Stomach smooth muscle (tissue), 2 donors: ENCODE data around the gene PRKAR1B.

Source experiments
- H3K27ac ChIP-seq: one replicate; pipeline ENCODE4 v1.7.0; 2013; ENCODE audit warnings: mild to moderate bottlenecking, low read length, inconsistent platforms
- H3K27me3 ChIP-seq, 2 donors: one replicate each; pipeline ENCODE4 v1.7.0; 2013; ENCODE audit warnings: low read length in 2 of 2; ENCODE audit not compliant: insufficient read depth in 2 of 2, control insufficient read depth in 1 of 2
- H3K36me3 ChIP-seq, 2 donors: one replicate each; pipeline ENCODE4 v1.7.0; 2013; ENCODE audit warnings: low read length in 2 of 2; ENCODE audit not compliant: control insufficient read depth in 2 of 2, insufficient read depth in 2 of 2
- H3K4me1 ChIP-seq: one replicate; pipeline ENCODE4 v1.7.0; 2013; ENCODE audit warnings: low read length; ENCODE audit not compliant: control insufficient read depth, insufficient read depth
- H3K4me3 ChIP-seq, 2 donors: one replicate each; pipeline ENCODE4 v1.7.0; 2013; ENCODE audit warnings: low read length in 2 of 2
- H3K9ac ChIP-seq, 2 donors: one replicate each; pipeline ENCODE4 v1.7.0; 2013; ENCODE audit warnings: low read length in 2 of 2, mild to moderate bottlenecking in 1 of 2
- H3K9me3 ChIP-seq, 2 donors: one replicate each; pipeline ENCODE4 v1.7.0; 2013; ENCODE audit warnings: low read length in 2 of 2; ENCODE audit not compliant: control insufficient read depth in 2 of 2
- donor health status: healthy.
- donor health status: Pancreatic carcinoma.

Gene PRKAR1B

GRCh38 chr7:727104-727805 lies at the start of gene PRKAR1B:
TSS of gene PRKAR1B (minus strand) at chr7:727281. CDS start at chr7:711505, 15,776 bp downstream.
- peak within 1 kb of the TSS; percentile 66 to 71 for H3K9ac ChIP-seq
- peaks cover 19% of the 10 kb centered on the region for H3K4me1 ChIP-seq
- peak within 1 kb of the TSS; percentile 60 for H3K27ac ChIP-seq
- no peaks in the 10 kb centered on the region for H3K27me3 ChIP-seq
- no peaks in the 10 kb centered on the region for H3K9me3 ChIP-seq
- H3K36me3 ChIP-seq = peaks cover 9 to 14% of the 10 kb centered on the region in 2 donors
- H3K4me3 ChIP-seq = peak within 1 kb of the TSS; percentile 59 to 79

- Histone ChIP-seq H3K27ac (no peak overlapping the region), H3K4me1 (peaks cover 36% of the 10 kb centered on the region), H3K36me3 (peaks cover 13 to 15% of the 10 kb centered on the region in 2 donors), H3K27me3 (no peaks in the 10 kb centered on the region), H3K4me3 (no peak overlapping the region), H3K9me3 (no peaks in the 10 kb centered on the region), H3K9ac (no peak overlapping the region)
Observed at GRCh38 chr7:776381-776780, 49.3 kb upstream of the PRKAR1B start.

DNA sequence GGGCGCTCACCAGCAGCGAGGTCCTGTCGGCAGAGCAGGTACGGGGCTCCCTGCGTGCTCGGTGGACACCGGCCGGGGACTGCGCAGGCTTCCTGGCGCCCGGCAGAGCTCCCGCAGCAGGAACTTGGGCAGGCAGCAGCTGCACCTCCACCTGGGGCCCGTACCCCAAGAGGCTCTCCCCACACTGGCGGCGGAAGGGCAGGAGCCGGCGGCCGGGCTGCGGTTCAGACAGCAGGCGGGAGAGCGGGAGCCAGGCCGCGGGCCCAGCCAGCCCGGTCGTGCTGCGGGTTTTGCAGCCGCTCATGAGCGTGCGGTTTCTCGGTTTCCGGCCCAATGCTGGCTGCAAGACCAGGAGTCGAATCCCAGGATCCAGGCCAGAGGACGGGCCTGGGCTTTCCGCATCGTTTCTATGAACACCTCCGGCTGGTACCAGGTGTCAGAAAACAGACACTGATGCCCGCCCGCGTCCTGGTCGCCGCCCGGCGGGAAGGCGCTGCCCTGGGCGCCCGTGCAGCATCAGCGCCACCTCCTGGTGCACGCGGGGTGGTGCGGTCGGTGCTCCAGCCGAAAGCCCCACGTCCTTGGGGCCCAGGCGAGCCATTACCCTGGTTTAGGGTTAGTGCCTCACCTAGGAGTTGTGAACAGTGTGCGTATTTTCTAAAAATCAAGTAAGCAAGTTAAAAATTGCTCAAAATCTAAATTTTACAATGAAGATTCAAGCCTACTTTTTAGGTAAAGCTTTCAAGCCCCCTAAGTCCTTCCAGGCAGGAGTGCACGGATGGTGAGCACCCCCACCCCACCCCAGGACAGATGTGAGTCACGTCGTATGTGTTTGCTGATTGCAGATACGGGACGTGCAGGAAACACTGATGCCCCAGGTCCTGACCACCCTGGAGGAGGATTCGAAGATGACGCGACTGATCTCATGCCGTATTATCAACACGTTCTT lies 47.4 kb upstream of the PRKAR1B start:
- H3K9ac ChIP-seq = no peak overlapping the region
- H3K27me3 ChIP-seq = no peaks in the 10 kb centered on the region
- H3K4me1 ChIP-seq = peaks cover 38% of the 10 kb centered on the region
- no peak overlapping the region for H3K4me3 ChIP-seq
- H3K9me3 ChIP-seq = no peaks in the 10 kb centered on the region
- H3K27ac ChIP-seq = no peak overlapping the region
- H3K36me3 ChIP-seq = peaks cover 13 to 15% of the 10 kb centered on the region in 2 donors

DNA sequence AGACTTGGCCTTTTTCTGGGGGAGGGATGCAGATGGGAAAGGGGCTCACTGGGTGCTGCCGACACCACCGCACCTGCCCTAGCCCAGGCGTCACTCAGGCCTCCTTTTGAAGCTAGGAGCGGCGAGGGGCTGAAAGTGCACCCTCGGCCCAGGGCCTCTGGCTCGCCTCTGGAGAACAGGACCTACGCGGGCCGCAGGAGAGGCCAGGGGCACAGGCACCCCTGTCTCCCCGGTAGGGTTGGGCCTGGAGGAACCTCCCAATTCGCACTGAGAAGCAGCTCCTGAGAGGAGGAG lies 46.5 kb upstream of the PRKAR1B start:
- Histone ChIP-seq H3K27ac (no peak overlapping the region), H3K36me3 (peaks cover 13 to 15% of the 10 kb centered on the region in 2 donors), H3K4me3 (no peak overlapping the region), H3K27me3 (no peaks in the 10 kb centered on the region), H3K9ac (no peak overlapping the region), H3K4me1 (peaks cover 29% of the 10 kb centered on the region), H3K9me3 (no peaks in the 10 kb centered on the region)

- H3K27ac ChIP-seq = no peak overlapping the region
- no peaks in the 10 kb centered on the region for H3K27me3 ChIP-seq
- H3K4me1 ChIP-seq = peaks cover 30% of the 10 kb centered on the region
- peaks cover 13 to 15% of the 10 kb centered on the region in 2 donors for H3K36me3 ChIP-seq
- no peaks in the 10 kb centered on the region for H3K9me3 ChIP-seq
- H3K9ac ChIP-seq = no peak overlapping the region
- no peak overlapping the region for H3K4me3 ChIP-seq
Observed at GRCh38 chr7:772861-773621, 46.0 kb upstream of the PRKAR1B start.

GRCh38 chr7:772392-772791 lies 45.3 kb upstream of the PRKAR1B start:
- H3K27me3 ChIP-seq = no peaks in the 10 kb centered on the region
- no peak overlapping the region for H3K4me3 ChIP-seq
- peaks cover 30% of the 10 kb centered on the region for H3K4me1 ChIP-seq
- no peak overlapping the region for H3K9ac ChIP-seq
- peak overlapping the region; percentile 91 for H3K27ac ChIP-seq
- no peaks in the 10 kb centered on the region for H3K9me3 ChIP-seq
- peaks cover 13 to 19% of the 10 kb centered on the region in 2 donors for H3K36me3 ChIP-seq

DNA sequence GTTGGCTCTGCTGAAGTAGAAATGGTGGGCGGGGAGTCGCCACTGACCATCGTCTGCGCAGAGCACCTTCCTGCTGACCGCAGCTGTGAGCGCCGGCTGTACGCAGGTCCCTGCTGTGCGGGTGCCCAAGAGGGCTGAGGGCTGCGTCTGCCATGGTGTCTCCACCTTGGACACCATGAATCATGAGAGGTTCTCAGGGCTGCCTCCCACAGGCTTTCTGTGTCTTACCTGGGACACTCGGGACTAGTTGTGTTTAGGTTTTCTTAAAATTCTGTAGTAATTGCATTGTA lies 44.9 kb upstream of the PRKAR1B start:
- Histone ChIP-seq H3K9ac (peak overlapping the region; percentile 21 to 36), H3K9me3 (no peaks in the 10 kb centered on the region), H3K27me3 (no peaks in the 10 kb centered on the region), H3K4me3 (no peak overlapping the region), H3K4me1 (peaks cover 30% of the 10 kb centered on the region), H3K36me3 (peaks cover 12 to 19% of the 10 kb centered on the region in 2 donors), H3K27ac (peak overlapping the region; percentile 91)

DNA sequence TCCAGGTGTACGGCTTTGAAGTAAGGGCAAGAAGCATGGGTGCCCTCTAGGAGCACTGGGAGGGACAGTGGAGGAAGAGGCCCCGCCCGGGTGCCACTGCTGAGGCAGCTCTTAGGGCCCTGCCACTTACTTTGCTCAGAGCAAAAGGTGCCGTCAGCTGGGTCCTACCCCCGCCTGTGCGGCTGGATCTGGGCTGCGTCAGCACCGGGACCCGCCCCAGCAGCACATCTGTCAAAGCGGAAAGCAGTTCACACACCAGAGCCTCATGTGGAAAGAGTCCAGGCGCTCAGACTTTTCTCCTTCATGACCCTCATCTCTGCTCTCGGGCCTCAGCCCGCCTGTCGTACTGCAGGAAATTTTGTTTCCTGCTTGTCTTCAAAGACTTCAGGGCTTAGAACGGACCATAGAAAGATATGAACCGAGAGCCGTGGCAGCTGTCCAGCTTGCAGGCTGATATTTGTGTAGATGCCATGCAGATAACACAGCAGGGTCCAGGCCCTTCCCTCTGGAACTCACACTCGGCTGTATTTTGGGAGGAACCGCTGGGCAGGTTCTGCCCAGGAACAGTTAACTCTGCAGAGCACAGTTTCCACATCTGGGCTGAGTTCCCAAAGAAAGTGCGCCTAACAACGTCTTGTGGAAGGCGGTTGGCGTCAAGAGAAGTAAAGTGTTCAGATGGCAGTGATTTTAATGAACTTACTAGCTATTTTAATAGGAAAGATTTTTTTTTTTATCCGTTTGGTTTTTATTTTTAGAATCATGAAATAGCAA lies 44.3 kb upstream of the PRKAR1B start:
- Histone ChIP-seq H3K27ac (peak overlapping the region; percentile 91), H3K9me3 (no peaks in the 10 kb centered on the region)

GRCh38 chr7:770741-771166 lies 43.7 kb upstream of the PRKAR1B start:
- H3K9ac ChIP-seq = peak overlapping the region; percentile 47 to 72
- H3K36me3 ChIP-seq = peaks cover 6 to 20% of the 10 kb centered on the region in 2 donors
- H3K27me3 ChIP-seq = no peaks in the 10 kb centered on the region
- peak overlapping the region in 1 of 2 donors; percentile 55 for H3K4me3 ChIP-seq
- H3K9me3 ChIP-seq = no peaks in the 10 kb centered on the region
- H3K4me1 ChIP-seq = peaks cover 30% of the 10 kb centered on the region
- H3K27ac ChIP-seq = peak overlapping the region; percentile 91

More for the DNA sequence above, 44.3 kb upstream of the PRKAR1B start:
- peak overlapping the region; percentile 47 to 72 for H3K9ac ChIP-seq
- H3K27me3 ChIP-seq = no peaks in the 10 kb centered on the region
- H3K4me1 ChIP-seq = peaks cover 30% of the 10 kb centered on the region
- peak overlapping the region in 1 of 2 donors; percentile 55 for H3K4me3 ChIP-seq
- peaks cover 6 to 20% of the 10 kb centered on the region in 2 donors for H3K36me3 ChIP-seq

GRCh38 chr7:770336-770735 lies 43.3 kb upstream of the PRKAR1B start:
- H3K36me3 ChIP-seq = peaks cover 5 to 19% of the 10 kb centered on the region in 2 donors
- H3K4me1 ChIP-seq = peaks cover 30% of the 10 kb centered on the region
- H3K9ac ChIP-seq = no peak overlapping the region
- no peaks in the 10 kb centered on the region for H3K9me3 ChIP-seq
- H3K4me3 ChIP-seq = no peak overlapping the region
- no peaks in the 10 kb centered on the region for H3K27me3 ChIP-seq
- H3K27ac ChIP-seq = peak overlapping the region; percentile 91
